H1 (cell line): ENCODE measurements around the gene PPIA. TPM values are rescaled to one million over a fixed set of nuclear protein-coding genes. Genes with fewer than 3 reads are reported as not detected.

Experiments
- CTCF ChIA-PET: fragments of 300-600 bp; sonication (Branson Sonifier 250); formaldehyde crosslinking; loops from one replicate; lab custom pipeline; 2021; ENCODE audit not compliant: partially characterized antibody; lab: Charles Lee
- POLR2A ChIA-PET: fragments of 300-600 bp; sonication (Branson Sonifier 250); formaldehyde crosslinking; loops from one replicate; lab custom pipeline; 2021; ENCODE audit warnings: inconsistent platforms; ENCODE audit not compliant: partially characterized antibody; lab: Charles Lee
- DNase-seq, 2 experiments: peaks; one replicate each; pipeline versions ENCODE4 v3.0.0 to v3.0.0-alpha.2; 2010 to 2022; ENCODE audit warnings: low spot score in 2 of 2, low read depth in 1 of 2, mixed read lengths in 1 of 2
- FAIRE-seq: peaks from 2 replicates; lab custom pipeline; 2011; peaks lifted over from hg19 to GRCh38; lab: Jason Lieb, UNC
- H2AFZ ChIP-seq: 2 replicates; pipeline ENCODE4 v1.8.1; 2012; ENCODE audit warnings: low read length, inconsistent platforms
- H2AK5ac ChIP-seq: 2 replicates; pipeline ENCODE4 v1.6.1; 2013; ENCODE audit warnings: low read depth, low read length
- H2BK120ac ChIP-seq: replicated peaks from 2 replicates; pipeline ENCODE3; 2013; ENCODE audit warnings: low read depth, low read length, inconsistent platforms
- H2BK12ac ChIP-seq: 2 replicates; pipeline ENCODE4 v1.6.1; 2013; ENCODE audit warnings: low read depth, low read length
- H2BK15ac ChIP-seq: 2 replicates; pipeline ENCODE4 v1.6.1; 2013; ENCODE audit warnings: low read length
- H2BK20ac ChIP-seq: 2 replicates; pipeline ENCODE4 v1.6.1; 2013; ENCODE audit warnings: low read length
- H2BK5ac ChIP-seq: 2 replicates; pipeline ENCODE4 v1.6.1; 2013; ENCODE audit warnings: low read depth, low read length
- H3K14ac ChIP-seq: 2 replicates; pipeline ENCODE4 v1.6.1; 2013; ENCODE audit warnings: inconsistent platforms; ENCODE audit not compliant: insufficient read length
- H3K18ac ChIP-seq: 2 replicates; pipeline ENCODE4 v1.6.1; 2013; ENCODE audit warnings: low read length; ENCODE audit errors: extremely low read depth
- H3K23ac ChIP-seq: 2 replicates; pipeline ENCODE4 v1.6.1; 2013; ENCODE audit warnings: inconsistent platforms; ENCODE audit not compliant: insufficient read length
- H3K23me2 ChIP-seq: 2 replicates; pipeline ENCODE4 v1.6.1; 2013; ENCODE audit warnings: low read depth, low read length
- H3K27ac ChIP-seq: 2 replicates; pipeline ENCODE4 v1.6.1; 2011; ENCODE audit warnings: low read depth, low read length, inconsistent platforms
- H3K27me3 ChIP-seq, 4 experiments: replicated peaks in 1 of 4; 1 replicate in 1 of 4; 2 replicates in 3 of 4; pipeline versions ENCODE4 v1.6.1 to v1.8.1; 2011 to 2013; ENCODE audit warnings: low read length in 3 of 4, mild to moderate bottlenecking in 3 of 4, inconsistent platforms in 2 of 4, mixed read lengths in 2 of 4, moderate library complexity in 1 of 4; ENCODE audit not compliant: control insufficient read depth in 3 of 4, insufficient read depth in 3 of 4; ENCODE audit errors: extremely low read depth in 1 of 4
- H3K36me3 ChIP-seq, 4 experiments: 2 replicates each; pipeline versions ENCODE4 v1.6.1 to v1.8.1; 2011 to 2013; ENCODE audit warnings: mild to moderate bottlenecking in 4 of 4, low read length in 3 of 4, moderate library complexity in 2 of 4, control low read depth in 1 of 4, inconsistent platforms in 1 of 4; ENCODE audit not compliant: insufficient read depth in 4 of 4, control insufficient read depth in 2 of 4
- H3K4ac ChIP-seq: replicated peaks from 2 replicates; pipeline ENCODE3; 2013; ENCODE audit warnings: low read length, low read depth, mixed read lengths, inconsistent platforms; ENCODE audit not compliant: insufficient read length
- H3K4me1 ChIP-seq, 4 experiments: replicated peaks in 1 of 4; 1 replicate in 1 of 4; 2 replicates in 3 of 4; pipeline versions ENCODE4 v1.6.1 to v1.8.1; 2011 to 2013; ENCODE audit warnings: low read length in 3 of 4, inconsistent platforms in 2 of 4, mixed read lengths in 1 of 4; ENCODE audit not compliant: insufficient read depth in 4 of 4, control insufficient read depth in 3 of 4
- H3K4me2 ChIP-seq, 2 experiments: 2 replicates each; pipeline versions ENCODE4 v1.6.1 to v1.8.1; 2011 to 2013; ENCODE audit warnings: low read depth in 2 of 2, low read length in 2 of 2, control low read depth in 1 of 2, inconsistent platforms in 1 of 2, mild to moderate bottlenecking in 1 of 2; ENCODE audit not compliant: insufficient read depth in 1 of 2
- H3K4me3 ChIP-seq, 4 experiments: fragments of 200-600, 300-600 bp in 1 of 4; sonication (generic), shearing (Covaris generic), sonication (Bioruptor Twin) in 1 of 4; 2 replicates each; pipeline versions ENCODE4 v1.5.1 to v1.8.1; 2011 to 2016; ENCODE audit warnings: low read length in 4 of 4, low read depth in 3 of 4, control low read depth in 2 of 4, inconsistent platforms in 2 of 4, mild to moderate bottlenecking in 2 of 4, mixed read lengths in 1 of 4, moderate library complexity in 1 of 4; ENCODE audit not compliant: insufficient read depth in 2 of 4; ENCODE audit errors: extremely low read depth in 1 of 4
- H3K56ac ChIP-seq: replicated peaks from 2 replicates; pipeline ENCODE3; 2013; ENCODE audit warnings: low read depth, mild to moderate bottlenecking, mixed read lengths, low read length, inconsistent platforms; ENCODE audit not compliant: insufficient read length
- H3K79me1 ChIP-seq: 2 replicates; pipeline ENCODE4 v1.6.1; 2013; ENCODE audit warnings: low read depth, low read length, control low read depth
- H3K79me2 ChIP-seq, 2 experiments: 2 replicates each; pipeline versions ENCODE4 v1.6.1 to v1.8.1; 2012 to 2013; ENCODE audit warnings: low read length in 2 of 2, mild to moderate bottlenecking in 2 of 2, inconsistent platforms in 1 of 2; ENCODE audit not compliant: insufficient read depth in 2 of 2, control insufficient read depth in 1 of 2
- H3K9ac ChIP-seq, 4 experiments: replicated peaks in 1 of 4; 1 replicate in 1 of 4; 2 replicates in 3 of 4; pipeline versions ENCODE4 v1.6.1 to v1.8.1; 2011 to 2013; ENCODE audit warnings: low read depth in 3 of 4, low read length in 3 of 4, control low read depth in 2 of 4, mild to moderate bottlenecking in 2 of 4, moderate library complexity in 2 of 4, inconsistent platforms in 1 of 4; ENCODE audit errors: extremely low read depth in 1 of 4
- H3K9me3 ChIP-seq, 2 experiments: 2 replicates each; pipeline versions ENCODE4 v1.6.1 to v1.8.1; 2012 to 2013; ENCODE audit warnings: mild to moderate bottlenecking in 2 of 2, moderate library complexity in 2 of 2, control low read depth in 1 of 2, inconsistent platforms in 1 of 2, low read depth in 1 of 2, low read length in 1 of 2, mixed read lengths in 1 of 2; ENCODE audit not compliant: insufficient read depth in 2 of 2
- H4K20me1 ChIP-seq, 2 experiments: replicated peaks in 1 of 2; 2 replicates each; pipeline versions ENCODE3 to v1.8.1; 2011 to 2013; ENCODE audit warnings: inconsistent platforms in 2 of 2, low read length in 2 of 2, mild to moderate bottlenecking in 1 of 2; ENCODE audit not compliant: insufficient read depth in 2 of 2, control insufficient read depth in 1 of 2
- H4K5ac ChIP-seq: 2 replicates; pipeline ENCODE4 v1.6.1; 2013; ENCODE audit warnings: low read length, low read depth, mixed read lengths, inconsistent platforms; ENCODE audit not compliant: insufficient read length
- H4K8ac ChIP-seq: 2 replicates; pipeline ENCODE4 v1.8.0; 2013; ENCODE audit warnings: mild to moderate bottlenecking, moderate library complexity, low read length, inconsistent platforms; ENCODE audit not compliant: insufficient read depth; ENCODE audit errors: extremely low read depth
- H4K91ac ChIP-seq: replicated peaks from 2 replicates; pipeline ENCODE3; 2013; ENCODE audit warnings: low read length, mixed read lengths, inconsistent platforms; ENCODE audit not compliant: insufficient read length
- BCL11A ChIP-seq, 2 experiments: IDR thresholded peaks; one replicate each; pipeline ENCODE4 v1.6.1; 2011; ENCODE audit warnings: low read depth in 2 of 2, low read length in 2 of 2, mild to moderate bottlenecking in 2 of 2
- CTBP2 ChIP-seq: IDR thresholded peaks from 2 replicates; pipeline ENCODE4 v1.7.0; 2011; ENCODE audit warnings: borderline replicate concordance, mild to moderate bottlenecking, moderate library complexity, mixed read lengths, low read length; ENCODE audit not compliant: insufficient read depth, insufficient read length
- EZH2 ChIP-seq: fragments of 200-600 bp; sonication (generic); IDR thresholded peaks from 2 replicates; pipeline ENCODE4 v1.7.1; 2012; ENCODE audit warnings: low read depth, mild to moderate bottlenecking, moderate library complexity, low read length, inconsistent platforms; ENCODE audit not compliant: severe bottlenecking
- HDAC2 ChIP-seq, 2 experiments: fragments of 300-600 bp in 1 of 2; sonication (generic) in 1 of 2; IDR thresholded peaks; 2 replicates each; pipeline ENCODE4 v1.6.1; 2011 to 2012; ENCODE audit warnings: low read depth in 2 of 2, low read length in 2 of 2, mild to moderate bottlenecking in 2 of 2, moderate library complexity in 2 of 2, borderline replicate concordance in 1 of 2, inconsistent platforms in 1 of 2
- HDAC6 ChIP-seq: IDR thresholded peaks from one replicate; pipeline ENCODE4 v1.7.1; 2012; ENCODE audit warnings: low read depth, mild to moderate bottlenecking, inconsistent platforms, low read length, moderate library complexity
- POLR2A ChIP-seq, 2 experiments: IDR thresholded peaks; 1 replicate in 1 of 2; 2 replicates in 1 of 2; pipeline ENCODE4 v1.6.1; 2011; ENCODE audit warnings: low read depth in 2 of 2, low read length in 2 of 2, mild to moderate bottlenecking in 2 of 2; ENCODE audit errors: control extremely low read depth in 1 of 2
- RNF2 ChIP-seq: fragments of 200-900, 300-1000 bp; sonication (generic); IDR thresholded peaks from 2 replicates; pipeline ENCODE4 v1.7.1; 2016; ENCODE audit warnings: borderline replicate concordance, low read depth, mild to moderate bottlenecking, antibody characterized with exemption, low read length; ENCODE audit not compliant: poor library complexity, severe bottlenecking; ENCODE audit errors: missing control alignments
- RXRA ChIP-seq: IDR thresholded peaks from 2 replicates; pipeline ENCODE4 v1.6.1; 2011; ENCODE audit warnings: low read depth, mild to moderate bottlenecking, low read length, moderate library complexity; ENCODE audit not compliant: insufficient read depth
- SIX5 ChIP-seq: IDR thresholded peaks from 2 replicates; pipeline ENCODE4 v1.6.1; 2011; ENCODE audit warnings: mild to moderate bottlenecking, low read depth, low read length
- SP1 ChIP-seq: IDR thresholded peaks from 2 replicates; pipeline ENCODE4 v1.6.1; 2011; ENCODE audit warnings: low read depth, low read length
- SP4 ChIP-seq: IDR thresholded peaks from 2 replicates; pipeline ENCODE4 v1.6.1; 2012; ENCODE audit warnings: low read length, inconsistent platforms
- TAF1 ChIP-seq: IDR thresholded peaks from 2 replicates; pipeline ENCODE4 v1.6.1; 2011; ENCODE audit warnings: mild to moderate bottlenecking, low read depth, low read length
- TBP ChIP-seq: IDR thresholded peaks from 2 replicates; pipeline ENCODE4 v1.6.1; 2011; ENCODE audit warnings: low read depth, low read length, improper control_type of control experiment
- WGBS, 2 experiments: shearing (Covaris generic) in 1 of 2; methylation state at CpG; one replicate each; pipeline versions ENCODE4 v1.1.6 to v1.1.7; 2013 to 2015; ENCODE audit warnings: low lambda C conversion rate in 2 of 2, mixed read lengths in 2 of 2, inconsistent platforms in 1 of 2, low coverage in 1 of 2, missing lambda C conversion rate in 1 of 2; ENCODE audit not compliant: insufficient replicate concordance in 2 of 2, insufficient coverage in 1 of 2, insufficient read length in 1 of 2; ENCODE audit errors: extremely low coverage in 1 of 2, missing lambda C conversion rate in 1 of 2; 5-methylcytosine and 5-hydroxymethylcytosine counted together
- polyA plus RNA-seq, 7 experiments: library from polyadenylated mRNA; depleted of rRNA in 3 of 7; stranded (reverse) in 5 of 7; unstranded in 2 of 7; fragments of >200 nt in 5 of 7; fragments of 200-250 nt in 2 of 7; gene quantifications; 1 replicate in 5 of 7; 2 replicates in 1 of 7; 4 replicates in 1 of 7; pipeline versions ENCODE4 v1.2.1 to v1.2.3, GENCODE V29; 2011 to 2013; ENCODE audit warnings: missing spikeins in 2 of 7, mixed read lengths in 2 of 7
- total RNA-seq: library from RNA; stranded (reverse); fragmentation: NEBNext Ultra II Directional; extraction: Animal tissue kit (Norgen Biotek cat#: 25700); gene quantifications from 2 replicates; pipeline ENCODE4 v1.2.1, GENCODE V29; 2021
- TF ChIP-seq, protein P1 (sequence below): IDR thresholded peaks from 2 replicates; pipeline ENCODE4 v1.6.1; 2011; ENCODE audit warnings: low read depth, mild to moderate bottlenecking, low read length; ENCODE audit not compliant: insufficient read depth

The PPIA gene
- total and polyA plus RNA-seq, 2 of the 8 experiments (the other 6 are each of a cell fraction or from before 2014, with no cell fraction given) = 2,865 to 5,394 TPM

DNA sequence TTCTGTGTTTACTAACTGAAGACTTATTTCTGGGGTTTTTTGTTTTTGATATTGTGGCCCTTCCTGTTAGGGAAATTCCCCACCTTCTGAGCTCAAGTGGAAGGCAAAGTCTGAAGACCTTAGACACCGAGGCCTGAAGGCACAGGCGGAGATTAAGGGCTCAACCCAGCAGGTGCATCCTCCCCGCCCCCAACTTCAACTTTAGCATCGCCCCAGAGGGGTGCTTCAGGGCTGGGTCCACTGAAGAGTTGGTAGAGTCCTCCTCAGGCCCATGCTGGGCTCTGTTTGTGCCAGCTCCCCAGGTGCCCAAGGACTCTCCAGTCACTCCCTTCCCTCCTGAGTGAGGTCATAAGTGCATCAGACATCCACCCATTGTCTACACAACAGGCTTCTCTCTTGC is 9.4 kb upstream of the PPIA start:
- no peak for FAIRE-seq

More for the DNA sequence above, 9.4 kb upstream of the PPIA start:
- Histone ChIP-seq H2BK12ac (no peak overlapping the region), H4K20me1 (no peaks in the 10 kb centered on the region), H3K27ac (no peak overlapping the region), H3K4ac (no peak overlapping the region), H4K8ac (no peak overlapping the region), H3K27me3 (no peaks in the 10 kb centered on the region), H3K9me3 (peaks cover 3 to 4% of the 10 kb centered on the region in 2 experiments; a peak in 2 of 4 replicates), H3K4me2 (no peak overlapping the region), H2BK15ac (no peak overlapping the region), H3K36me3 (no peaks in the 10 kb centered on the region), H4K91ac (no peak overlapping the region), H3K79me2 (no peaks in the 10 kb centered on the region), H3K9ac (no peak overlapping the region), H2BK20ac (no peak overlapping the region), H4K5ac (no peak overlapping the region), H3K23ac (no peak overlapping the region), H3K79me1 (no peaks in the 10 kb centered on the region), H3K4me3 (no peak overlapping the region), H3K56ac (no peak overlapping the region), H2BK120ac (no peak overlapping the region), H3K14ac (no peak overlapping the region), H3K23me2 (no peaks in the 10 kb centered on the region), H3K4me1 (peaks cover 0 to 4% (median 0%) of the 10 kb centered on the region in 4 experiments; a peak in 3 of 7 replicates), H2BK5ac (no peak overlapping the region), H2AK5ac (no peak overlapping the region), H2AFZ (no peak overlapping the region), H3K18ac (no peak overlapping the region)
- WGBS, 2 experiments = 89% methylated on average over 4 of the region's 4 CpGs; no CpG with 5 or more reads in 1 of the 2 experiments
- POLR2A ChIA-PET = interaction anchor here (1.4 to 3.8 kb wide), 5 partner anchors 11 to 191 kb away, joined by 3 to 24 read pairs (median 6); partner anchors contain the start of genes PPIA and ZMIZ2
- CTCF ChIA-PET = no interaction called here
- no peak for DNase-seq
- no peak for TF ChIP-seq RNF2
- no peak for TF ChIP-seq RXRA
- TF ChIP-seq SIX5 = no peak
- no peak for TF ChIP-seq EZH2
- TF ChIP-seq BCL11A (IDR thresholded peaks at IDR 0.05; ENCODE audit: low read depth in 2 of 2, low read length in 2 of 2) = no peak
- TF ChIP-seq SP4 = no peak
- TF ChIP-seq POLR2A (IDR thresholded peaks at IDR 0.05; ENCODE audit: control extremely low read depth in 1 of 2, low read depth in 2 of 2, low read length in 2 of 2) = no peak
- no peak for TF ChIP-seq CTBP2
- no peak for TF ChIP-seq SP1
- TF ChIP-seq, protein P1, sequence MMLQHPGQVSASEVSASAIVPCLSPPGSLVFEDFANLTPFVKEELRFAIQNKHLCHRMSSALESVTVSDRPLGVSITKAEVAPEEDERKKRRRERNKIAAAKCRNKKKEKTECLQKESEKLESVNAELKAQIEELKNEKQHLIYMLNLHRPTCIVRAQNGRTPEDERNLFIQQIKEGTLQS = no peak
- no peak for TF ChIP-seq HDAC2 (IDR thresholded peaks at IDR 0.05; ENCODE audit: borderline replicate concordance in 1 of 2, low read depth in 2 of 2, low read length in 2 of 2)
- TF ChIP-seq HDAC6 = no peak
- TF ChIP-seq TAF1 = no peak
- TF ChIP-seq TBP = no peak
